Keratinocyte (primary cell): ENCODE results near the gene HCN2. TPM values are rescaled to one million over a fixed set of nuclear protein-coding genes. Genes with fewer than 3 reads are reported as not detected.

Experiments
- DNase-seq: peaks from one replicate; pipeline ENCODE4 v3.0.0-alpha.2; 2011; ENCODE audit warnings: low read depth, missing footprints, low spot score
- FAIRE-seq: peaks from 2 replicates; lab custom pipeline; 2011; peaks lifted over from hg19 to GRCh38; lab: Jason Lieb, UNC
- H2AFZ ChIP-seq: 2 replicates; pipeline ENCODE4 v1.6.0; 2012; ENCODE audit warnings: low read length, control low read depth, inconsistent platforms; ENCODE audit not compliant: control insufficient read depth
- H3K27ac ChIP-seq: 2 replicates; pipeline ENCODE4 v1.5.1; 2011; ENCODE audit warnings: low read length; ENCODE audit not compliant: control insufficient read depth, insufficient read depth
- H3K27me3 ChIP-seq: 3 replicates; pipeline ENCODE4 v1.6.0; 2011; ENCODE audit warnings: low read length; ENCODE audit not compliant: control insufficient read depth, insufficient read depth; ENCODE audit errors: extremely low read depth
- H3K36me3 ChIP-seq, 2 experiments: 2 replicates in 1 of 2; 3 replicates in 1 of 2; pipeline ENCODE4 v1.5.1; 2011; ENCODE audit warnings: low read length in 2 of 2, mild to moderate bottlenecking in 1 of 2; ENCODE audit not compliant: control insufficient read depth in 2 of 2, insufficient read depth in 2 of 2; ENCODE audit errors: extremely low read depth in 1 of 2
- H3K4me1 ChIP-seq: 3 replicates; pipeline ENCODE4 v1.5.1; 2011; ENCODE audit warnings: low read length; ENCODE audit not compliant: control insufficient read depth, insufficient read depth; ENCODE audit errors: extremely low read depth
- H3K4me2 ChIP-seq: 3 replicates; pipeline ENCODE4 v1.6.0; 2011; ENCODE audit warnings: low read depth, low read length; ENCODE audit not compliant: control insufficient read depth, insufficient read depth; ENCODE audit errors: extremely low read depth
- H3K4me3 ChIP-seq, 3 experiments: fragments of 200-600 bp in 1 of 3; sonication (generic) in 1 of 3; 2 replicates in 2 of 3; 3 replicates in 1 of 3; pipeline ENCODE4 v1.5.1; 2011 to 2016; ENCODE audit warnings: low read length in 3 of 3, mild to moderate bottlenecking in 3 of 3, control low read depth in 2 of 3, inconsistent platforms in 1 of 3, low read depth in 1 of 3, mixed read lengths in 1 of 3, mixed run types in 1 of 3, moderate library complexity in 1 of 3; ENCODE audit not compliant: control insufficient read depth in 2 of 3, insufficient read depth in 2 of 3; ENCODE audit errors: extremely low read depth in 1 of 3
- H3K79me2 ChIP-seq: 2 replicates; pipeline ENCODE4 v1.6.0; 2012; ENCODE audit warnings: low read length; ENCODE audit not compliant: control insufficient read depth, insufficient read depth
- H3K9ac ChIP-seq: 3 replicates; pipeline ENCODE4 v1.6.0; 2011; ENCODE audit warnings: low read length; ENCODE audit not compliant: control insufficient read depth, insufficient read depth; ENCODE audit errors: extremely low read depth
- H3K9me1 ChIP-seq: 3 replicates; pipeline ENCODE4 v1.6.0; 2011; ENCODE audit warnings: low read length; ENCODE audit not compliant: control insufficient read depth, insufficient read depth; ENCODE audit errors: extremely low read depth
- H3K9me3 ChIP-seq: 2 replicates; pipeline ENCODE4 v1.5.1; 2012; ENCODE audit warnings: low read depth, low read length; ENCODE audit not compliant: control insufficient read depth
- H4K20me1 ChIP-seq: 3 replicates; pipeline ENCODE4 v1.6.0; 2011; ENCODE audit warnings: low read length; ENCODE audit not compliant: control insufficient read depth, insufficient read depth; ENCODE audit errors: extremely low read depth
- CTCF ChIP-seq, 3 experiments: IDR thresholded peaks in 1 of 3; conservative IDR thresholded peaks in 1 of 3; optimal IDR thresholded peaks in 1 of 3; 2 replicates in 2 of 3; 3 replicates in 1 of 3; pipeline versions ENCODE3 to v1.5.1; 2011; ENCODE audit warnings: low read length in 3 of 3, mild to moderate bottlenecking in 3 of 3, moderate library complexity in 2 of 3, control low read depth in 1 of 3, inconsistent platforms in 1 of 3; ENCODE audit not compliant: insufficient read depth in 2 of 3; ENCODE audit errors: extremely low read depth in 1 of 3
- EZH2 ChIP-seq: IDR thresholded peaks from one replicate; pipeline ENCODE4 v1.6.1; 2012; ENCODE audit warnings: inconsistent platforms, mild to moderate bottlenecking, low read length, moderate library complexity
- dilution Hi-C: fragments of 300-500 bp; cut with MboI; formaldehyde crosslinking; loops from one replicate; pipeline ENCODE4 v1.7.0; 2020; ENCODE audit warnings: low sequenced_read_pairs; ENCODE audit not compliant: extremely low pct_ligation_motif_present
- polyA plus RNA-seq, 5 experiments: library from polyadenylated mRNA; depleted of rRNA in 3 of 5; stranded (reverse) in 3 of 5; stranded (forward) in 1 of 5; unstranded in 1 of 5; fragments of >200 nt; gene quantifications; 1 replicate in 1 of 5; 2 replicates in 3 of 5; 3 replicates in 1 of 5; pipeline versions ENCODE4 v1.2.1 to v1.2.3, GENCODE V29; 2011 to 2012; ENCODE audit warnings: missing spikeins in 2 of 5, low read depth in 1 of 5, low replicate concordance in 1 of 5

The HCN2 gene
- polyA plus RNA-seq, 1 donor (not counting 4 experiments of a cell fraction or from before 2014, with no cell fraction given) = 0.13 TPM

- peak within 1 kb of the TSS; percentile 93 for H2AFZ ChIP-seq
These were observed 43.5 kb downstream of the HCN2 start, which contains the start of gene POLRMT for GRCh38 chr19:633068-633785. TSS of gene POLRMT (minus strand) at chr19:633537. CDS start at chr19:633512, 25 bp downstream.

GRCh38 chr19:633786-634639 lies 44.3 kb downstream of the HCN2 start:
- Histone ChIP-seq H3K4me1 (peaks cover 11% of the 10 kb centered on the region), H3K27me3 (no peaks in the 10 kb centered on the region), H3K79me2 (peaks cover 14% of the 10 kb centered on the region), H3K4me3 (peak overlapping the region; percentile 76 to 92 (median 92)), H3K9ac (peak overlapping the region; percentile 86), H2AFZ (peak overlapping the region; percentile 93), H3K27ac (peak overlapping the region; percentile 77), H3K4me2 (peak overlapping the region; percentile 94), H3K9me1 (no peaks in the 10 kb centered on the region), H3K36me3 (peaks cover 2 to 4% of the 10 kb centered on the region in 2 experiments), H3K9me3 (no peaks in the 10 kb centered on the region), H4K20me1 (no peaks in the 10 kb centered on the region)
- dilution Hi-C loops = no loop called here
- FAIRE-seq (no peak), DNase-seq (no peak)
- TF ChIP-seq EZH2 (no peak), CTCF (optimal IDR thresholded peaks at IDR 0.05 in 1 of 3, IDR thresholded peaks at IDR 0.05 in 1 of 3, conservative IDR thresholded peaks at IDR 0.05 in 1 of 3; ENCODE audit: extremely low read depth in 1 of 3, insufficient read depth in 2 of 3, low read length in 3 of 3) (no peak)

More at GRCh38 chr19:633068-633785, 43.5 kb downstream of the HCN2 start, which contains the start of gene POLRMT:
- peaks cover 14% of the 10 kb centered on the region for H3K79me2 ChIP-seq
- H3K4me1 ChIP-seq = peaks cover 11% of the 10 kb centered on the region
- no peaks in the 10 kb centered on the region for H4K20me1 ChIP-seq
- DNase-seq (peak; percentile 90), FAIRE-seq (peak; percentile 88)
- H3K36me3 ChIP-seq = peaks cover 4 to 6% of the 10 kb centered on the region in 2 experiments
- H3K9me1 ChIP-seq = no peaks in the 10 kb centered on the region
- H3K4me2 ChIP-seq = peak within 1 kb of the TSS; percentile 94
- H3K27me3 ChIP-seq = no peaks in the 10 kb centered on the region
- TF ChIP-seq EZH2 (no peak), CTCF (optimal IDR thresholded peaks at IDR 0.05 in 1 of 3, IDR thresholded peaks at IDR 0.05 in 1 of 3, conservative IDR thresholded peaks at IDR 0.05 in 1 of 3; ENCODE audit: extremely low read depth in 1 of 3, insufficient read depth in 2 of 3, low read length in 3 of 3) (no peak)
- H3K9ac ChIP-seq = peak within 1 kb of the TSS; percentile 86
- peak within 1 kb of the TSS; percentile 77 for H3K27ac ChIP-seq
- H3K9me3 ChIP-seq = no peaks in the 10 kb centered on the region
- peak within 1 kb of the TSS; percentile 76 to 92 (median 92) for H3K4me3 ChIP-seq
- dilution Hi-C loops = no loop called here
